Fibroblast of lung (primary cell): Measurements from ENCODE around the gene SOX30. TPM values are rescaled to one million over a fixed set of nuclear protein-coding genes. Genes with fewer than 3 reads are reported as not detected.

ENCODE experiments used
- DNase-seq, 2 donors: peaks; one replicate each; pipeline versions ENCODE4 v3.0.0 to v3.0.0-alpha.2; 2010; ENCODE audit warnings: low read depth in 2 of 2
- H2AFZ ChIP-seq: 2 replicates; pipeline ENCODE4 v1.5.1; 2012; ENCODE audit warnings: low read length, control low read depth, inconsistent platforms
- H3K27ac ChIP-seq: 2 replicates; pipeline ENCODE4 v1.5.1; 2011; ENCODE audit warnings: low read length, control low read depth; ENCODE audit not compliant: insufficient read depth
- H3K27me3 ChIP-seq: 2 replicates; pipeline ENCODE4 v1.5.1; 2011; ENCODE audit warnings: mild to moderate bottlenecking, low read length; ENCODE audit not compliant: control insufficient read depth, insufficient read depth
- H3K36me3 ChIP-seq: 2 replicates; pipeline ENCODE4 v1.5.1; 2011; ENCODE audit warnings: low read length; ENCODE audit not compliant: control insufficient read depth, insufficient read depth
- H3K4me1 ChIP-seq: 2 replicates; pipeline ENCODE4 v1.5.1; 2011; ENCODE audit warnings: low read length; ENCODE audit not compliant: control insufficient read depth, insufficient read depth; ENCODE audit errors: extremely low read depth
- H3K4me2 ChIP-seq: 2 replicates; pipeline ENCODE4 v1.5.1; 2011; ENCODE audit warnings: low read length, control low read depth; ENCODE audit not compliant: insufficient read depth; ENCODE audit errors: extremely low read depth
- H3K4me3 ChIP-seq, 4 experiments: fragments of 200-600 bp in 1 of 4; sonication (generic) in 1 of 4; replicated peaks in 1 of 4; 2 replicates each; pipeline ENCODE4 v1.5.1; 2011 to 2016; ENCODE audit warnings: low read length in 4 of 4, low read depth in 3 of 4, mild to moderate bottlenecking in 3 of 4, control low read depth in 2 of 4, inconsistent platforms in 1 of 4, mixed read lengths in 1 of 4; ENCODE audit not compliant: insufficient read depth in 1 of 4; ENCODE audit errors: control extremely low read depth in 1 of 4
- H3K79me2 ChIP-seq: 2 replicates; pipeline ENCODE4 v1.5.1; 2012; ENCODE audit warnings: mild to moderate bottlenecking, low read length, inconsistent platforms; ENCODE audit not compliant: control insufficient read depth, insufficient read depth
- H3K9ac ChIP-seq: 2 replicates; pipeline ENCODE4 v1.5.1; 2011; ENCODE audit warnings: mild to moderate bottlenecking, low read length, control low read depth; ENCODE audit not compliant: insufficient read depth
- H3K9me3 ChIP-seq: 2 replicates; pipeline ENCODE4 v1.5.1; 2012; ENCODE audit warnings: low read depth, low read length; ENCODE audit not compliant: control insufficient read depth, insufficient read depth
- H4K20me1 ChIP-seq: 2 replicates; pipeline ENCODE4 v1.5.1; 2011; ENCODE audit warnings: low read length; ENCODE audit not compliant: control insufficient read depth, insufficient read depth; ENCODE audit errors: extremely low read depth
- EZH2 ChIP-seq: IDR thresholded peaks from 2 replicates; pipeline ENCODE4 v1.5.1; 2012; ENCODE audit warnings: low read length, control low read depth, mild to moderate bottlenecking; ENCODE audit errors: missing control alignments
- polyA plus RNA-seq, 2 donors: library from polyadenylated mRNA; depleted of rRNA in 1 of 2; stranded (reverse) in 1 of 2; unstranded in 1 of 2; fragments of >200 nt; gene quantifications; 2 replicates each; pipeline ENCODE4 v1.2.1, GENCODE V29; 2011 to 2012; ENCODE audit warnings: missing spikeins in 1 of 2
- total RNA-seq: library from RNA; depleted of rRNA; stranded (reverse); fragments of >200 nt; gene quantifications from 2 replicates; pipeline ENCODE4 v1.2.1, GENCODE V29; 2014
- TF ChIP-seq, protein P1 (sequence below), 2 donors: IDR thresholded peaks in 1 of 2; conservative IDR thresholded peaks in 1 of 2; 1 replicate in 1 of 2; 2 replicates in 1 of 2; pipeline ENCODE4 v1.5.1; 2011 to 2012; ENCODE audit warnings: low read length in 2 of 2, control low read depth in 1 of 2, inconsistent platforms in 1 of 2, low read depth in 1 of 2, mild to moderate bottlenecking in 1 of 2

SOX30 gene
- total and polyA plus RNA-seq, 2 donors (not counting 1 experiment from before 2014, with no cell fraction given), result 0.02 TPM; not detected in 1

DNA sequence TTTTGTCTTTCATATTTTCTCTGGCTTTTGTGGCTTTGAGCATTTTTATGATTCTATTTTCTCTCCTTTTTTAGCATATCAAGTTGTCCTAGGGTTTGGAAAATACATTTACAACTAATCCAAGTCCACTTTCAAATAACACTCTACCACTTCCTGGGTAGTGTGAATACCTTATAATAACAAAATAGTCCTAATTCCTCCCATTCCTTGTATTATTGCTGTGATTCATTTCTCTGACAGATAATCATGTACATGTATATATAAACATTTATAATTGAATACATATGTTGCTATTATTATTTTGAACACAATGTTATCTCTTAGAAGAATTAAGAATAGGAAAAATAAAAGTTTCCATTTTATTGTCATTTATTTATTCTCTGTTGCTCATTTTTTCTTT lies 61.8 kb downstream of the SOX30 start:
- no peak overlapping the region for H3K9ac ChIP-seq
- no peak overlapping the region for H3K4me3 ChIP-seq
- peak in 1 of 2 donors; percentile 32 for DNase-seq
- no peak overlapping the region for H3K4me2 ChIP-seq
- TF ChIP-seq, protein P1, sequence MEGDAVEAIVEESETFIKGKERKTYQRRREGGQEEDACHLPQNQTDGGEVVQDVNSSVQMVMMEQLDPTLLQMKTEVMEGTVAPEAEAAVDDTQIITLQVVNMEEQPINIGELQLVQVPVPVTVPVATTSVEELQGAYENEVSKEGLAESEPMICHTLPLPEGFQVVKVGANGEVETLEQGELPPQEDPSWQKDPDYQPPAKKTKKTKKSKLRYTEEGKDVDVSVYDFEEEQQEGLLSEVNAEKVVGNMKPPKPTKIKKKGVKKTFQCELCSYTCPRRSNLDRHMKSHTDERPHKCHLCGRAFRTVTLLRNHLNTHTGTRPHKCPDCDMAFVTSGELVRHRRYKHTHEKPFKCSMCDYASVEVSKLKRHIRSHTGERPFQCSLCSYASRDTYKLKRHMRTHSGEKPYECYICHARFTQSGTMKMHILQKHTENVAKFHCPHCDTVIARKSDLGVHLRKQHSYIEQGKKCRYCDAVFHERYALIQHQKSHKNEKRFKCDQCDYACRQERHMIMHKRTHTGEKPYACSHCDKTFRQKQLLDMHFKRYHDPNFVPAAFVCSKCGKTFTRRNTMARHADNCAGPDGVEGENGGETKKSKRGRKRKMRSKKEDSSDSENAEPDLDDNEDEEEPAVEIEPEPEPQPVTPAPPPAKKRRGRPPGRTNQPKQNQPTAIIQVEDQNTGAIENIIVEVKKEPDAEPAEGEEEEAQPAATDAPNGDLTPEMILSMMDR (conservative IDR thresholded peaks at IDR 0.05 in 1 of 2, IDR thresholded peaks at IDR 0.05 in 1 of 2; ENCODE audit: low read depth in 1 of 2, low read length in 2 of 2), result no peak
- no peak for TF ChIP-seq EZH2
- H3K27me3 ChIP-seq, result no peaks in the 10 kb centered on the region
- H4K20me1 ChIP-seq, result no peaks in the 10 kb centered on the region
- H2AFZ ChIP-seq, result no peak overlapping the region
- H3K36me3 ChIP-seq, result no peaks in the 10 kb centered on the region
- H3K4me1 ChIP-seq, result peaks cover 3% of the 10 kb centered on the region
- H3K9me3 ChIP-seq, result no peaks in the 10 kb centered on the region
- H3K27ac ChIP-seq, result no peak overlapping the region
- no peaks in the 10 kb centered on the region for H3K79me2 ChIP-seq

DNA sequence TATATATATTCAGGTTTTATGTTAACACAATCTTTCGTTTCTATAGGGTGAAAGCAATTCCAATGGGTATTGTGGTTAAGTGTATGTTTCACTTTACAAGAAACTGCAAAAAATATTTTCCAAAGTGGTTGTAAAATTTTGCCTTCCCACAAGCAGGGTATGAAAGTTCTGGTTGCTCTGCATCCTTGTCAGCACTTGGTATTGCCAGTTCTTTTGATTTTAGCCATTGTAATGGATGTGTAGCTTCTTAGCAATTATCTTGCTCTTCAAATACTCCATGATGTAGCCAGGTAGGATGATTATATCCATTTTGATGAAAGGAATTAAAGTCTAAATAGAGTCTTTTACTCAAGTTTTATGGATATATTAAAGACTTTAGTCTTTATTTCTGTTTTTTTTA lies 67.6 kb downstream of the SOX30 start:
- no peak overlapping the region for H3K9ac ChIP-seq
- no peaks in the 10 kb centered on the region for H3K27me3 ChIP-seq
- no peaks in the 10 kb centered on the region for H3K9me3 ChIP-seq
- TF ChIP-seq, protein P1 (conservative IDR thresholded peaks at IDR 0.05 in 1 of 2, IDR thresholded peaks at IDR 0.05 in 1 of 2; ENCODE audit: low read depth in 1 of 2, low read length in 2 of 2), result no peak
- TF ChIP-seq EZH2, result no peak
- H3K4me3 ChIP-seq, result no peak overlapping the region
- no peaks in the 10 kb centered on the region for H4K20me1 ChIP-seq
- H2AFZ ChIP-seq, result no peak overlapping the region
- H3K4me2 ChIP-seq, result no peak overlapping the region
- H3K27ac ChIP-seq, result no peak overlapping the region
- no peaks in the 10 kb centered on the region for H3K4me1 ChIP-seq
- no peak for DNase-seq
- H3K79me2 ChIP-seq, result no peaks in the 10 kb centered on the region
- H3K36me3 ChIP-seq, result no peaks in the 10 kb centered on the region

DNA sequence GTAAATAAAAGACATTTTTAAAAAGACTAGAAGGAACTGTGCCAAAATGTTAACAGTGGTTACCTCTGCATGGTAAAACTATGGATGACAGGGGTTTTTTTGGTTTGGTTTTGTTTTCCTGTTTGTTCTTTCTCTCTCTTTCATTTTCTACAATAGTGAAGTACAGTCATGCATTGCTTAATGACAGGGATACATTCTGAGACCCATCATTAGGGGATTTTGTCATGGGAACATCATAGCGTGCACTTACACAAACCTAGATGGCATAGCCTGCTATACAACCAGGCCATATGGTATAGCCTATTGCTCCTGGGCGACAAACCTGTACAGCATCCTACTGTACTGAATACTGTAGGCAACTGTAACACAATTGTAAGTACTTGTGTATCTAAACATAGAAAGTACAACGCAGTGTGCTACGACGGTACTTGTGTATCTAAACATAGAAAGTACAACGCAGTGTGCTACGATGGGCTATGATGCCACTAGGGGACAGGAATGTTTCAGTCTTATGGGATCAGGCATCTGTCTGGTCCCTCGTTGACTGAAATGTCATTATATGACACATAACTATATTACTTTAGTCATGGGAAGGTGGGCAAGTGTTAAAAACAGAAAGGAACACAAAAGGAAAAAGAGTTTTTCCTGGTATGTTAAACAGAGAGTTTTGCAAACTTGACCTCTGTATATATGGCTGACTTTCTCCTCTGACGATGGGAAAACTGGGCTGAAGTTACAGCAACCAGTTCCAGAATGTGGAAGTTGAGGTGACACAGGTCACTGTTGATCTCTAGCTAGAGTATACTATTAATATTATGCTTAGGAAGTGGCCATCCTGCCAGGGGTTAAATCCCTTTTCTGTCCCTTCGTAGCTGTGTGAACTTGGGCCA lies 69.3 kb downstream of the SOX30 start:
- no peaks in the 10 kb centered on the region for H3K4me1 ChIP-seq
- TF ChIP-seq EZH2, result no peak
- TF ChIP-seq, protein P1 (conservative IDR thresholded peaks at IDR 0.05 in 1 of 2, IDR thresholded peaks at IDR 0.05 in 1 of 2; ENCODE audit: low read depth in 1 of 2, low read length in 2 of 2), result no peak
- no peaks in the 10 kb centered on the region for H3K36me3 ChIP-seq
- no peak overlapping the region for H3K4me3 ChIP-seq
- H3K79me2 ChIP-seq, result no peaks in the 10 kb centered on the region
- no peaks in the 10 kb centered on the region for H4K20me1 ChIP-seq
- H3K9ac ChIP-seq, result no peak overlapping the region
- H3K4me2 ChIP-seq, result no peak overlapping the region
- DNase-seq, result no peak
- H2AFZ ChIP-seq, result peak overlapping the region; percentile 21
- H3K9me3 ChIP-seq, result no peaks in the 10 kb centered on the region
- no peak overlapping the region for H3K27ac ChIP-seq
- H3K27me3 ChIP-seq, result no peaks in the 10 kb centered on the region
